GM18861 (cell line): ENCODE data around the gene KRAS.

ENCODE experiments used
- ATAC-seq: cut with Tn5 transposase; IDR thresholded peaks from one replicate; pipeline ENCODE4 v1.9.1; 2021; ENCODE audit not compliant: unreplicated experiment

The KRAS gene

GRCh38 chr12:25197608-25198007, 53.1 kb downstream of the KRAS start:
- no peak for ATAC-seq

- ATAC-seq = peak; percentile 75
These were observed 55.4 kb downstream of the KRAS start, which contains the start of the genes DNAI7 and ETFRF1 for GRCh38 chr12:25195056-25195971. DNAI7 (minus strand) TSS chr12:25195160; CDS start chr12:25195078, 82 bp downstream. ETFRF1 (plus strand) TSS chr12:25195237; CDS start chr12:25203957, 8,720 bp downstream.

GRCh38 chr12:25194722-25195055, 56.0 kb downstream of the KRAS start:
- ATAC-seq = no peak

GRCh38 chr12:25194214-25194613, 56.5 kb downstream of the KRAS start:
- ATAC-seq = no peak

- ATAC-seq = no peak
These were observed 59.9 kb downstream of the KRAS start for GRCh38 chr12:25190793-25191192.

GRCh38 chr12:25189656-25190055, 61.1 kb downstream of the KRAS start:
- no peak for ATAC-seq

- no peak for ATAC-seq
These were observed 62.9 kb downstream of the KRAS start for GRCh38 chr12:25187781-25188180.

GRCh38 chr12:25186788-25187402, 63.8 kb downstream of the KRAS start:
- peak; percentile 64 for ATAC-seq

GRCh38 chr12:25186038-25186787, 64.5 kb downstream of the KRAS start:
- ATAC-seq = peak; percentile 36

GRCh38 chr12:25184132-25184531, 66.6 kb downstream of the KRAS start:
- ATAC-seq = no peak

- ATAC-seq = no peak
These were observed 68.0 kb downstream of the KRAS start for GRCh38 chr12:25182765-25183164.

- ATAC-seq = no peak
These were observed 87.9 kb downstream of the KRAS start for GRCh38 chr12:25162866-25163265.

GRCh38 chr12:25156061-25156460, 94.7 kb downstream of the KRAS start:
- ATAC-seq = no peak

- ATAC-seq = peak; percentile 48
These were observed 95.6 kb downstream of the KRAS start for GRCh38 chr12:25155022-25155576.
